Activated CD8-positive, alpha-beta memory T cell treated with anti-CD3 and anti-CD28 coated beads, Interleukin-2, amount 50 U/mL, for 1 hour (primary cell): Measurements from ENCODE around the gene ADGRF3.
"Not testable (repeated sequence)": the region's sequence is repeated elsewhere in the genome, so short reads cannot be mapped to it uniquely, and the experiment has no call there.

Experiments
- DNase-seq: peaks from one replicate; pipeline ENCODE4 v3.0.0-alpha.2; 2020; ENCODE audit errors: extremely low read depth

Gene ADGRF3

GRCh38 chr2:26316845-26317244 lies 29.7 kb downstream of the ADGRF3 start:
- no peak for DNase-seq

GRCh38 chr2:26316041-26316440 lies 30.5 kb downstream of the ADGRF3 start:
- DNase-seq = no peak

GRCh38 chr2:26314243-26314642 lies 32.3 kb downstream of the ADGRF3 start:
- DNase-seq = no peak

- no peak for DNase-seq
These were observed 33.1 kb downstream of the ADGRF3 start for GRCh38 chr2:26313446-26313845.

GRCh38 chr2:26312471-26312870 lies 34.1 kb downstream of the ADGRF3 start:
- no peak for DNase-seq

- DNase-seq = no peak
These were observed 36.7 kb downstream of the ADGRF3 start for GRCh38 chr2:26309921-26310320.

GRCh38 chr2:26305540-26305939 lies 41.0 kb downstream of the ADGRF3 start:
- DNase-seq = no peak

- DNase-seq = not testable (repeated sequence)
These were observed 41.5 kb downstream of the ADGRF3 start for GRCh38 chr2:26305094-26305493.

- no peak for DNase-seq
These were observed 43.7 kb downstream of the ADGRF3 start for GRCh38 chr2:26302846-26303245.

GRCh38 chr2:26300234-26300925 lies 46.2 kb downstream of the ADGRF3 start:
- no peak for DNase-seq

GRCh38 chr2:26299471-26300101 lies 47.0 kb downstream of the ADGRF3 start:
- no peak for DNase-seq

- no peak for DNase-seq
These were observed 47.8 kb downstream of the ADGRF3 start for GRCh38 chr2:26298638-26299393.

GRCh38 chr2:26298286-26298637 lies 48.3 kb downstream of the ADGRF3 start:
- no peak for DNase-seq

GRCh38 chr2:26297061-26297460 lies 49.5 kb downstream of the ADGRF3 start:
- DNase-seq = no peak

- DNase-seq = no peak
These were observed 51.1 kb downstream of the ADGRF3 start for GRCh38 chr2:26295511-26295910.

GRCh38 chr2:26292646-26293045 lies 53.9 kb downstream of the ADGRF3 start:
- no peak for DNase-seq

GRCh38 chr2:26290001-26290400 lies 56.6 kb downstream of the ADGRF3 start:
- DNase-seq = no peak

GRCh38 chr2:26285931-26286330 lies 60.7 kb downstream of the ADGRF3 start:
- DNase-seq = no peak

GRCh38 chr2:26284132-26284531 lies 62.5 kb downstream of the ADGRF3 start:
- no peak for DNase-seq

- no peak for DNase-seq
These were observed 63.0 kb downstream of the ADGRF3 start for GRCh38 chr2:26283606-26284005.

GRCh38 chr2:26281226-26281625 lies 65.4 kb downstream of the ADGRF3 start:
- no peak for DNase-seq

- DNase-seq = no peak
These were observed 66.7 kb downstream of the ADGRF3 start for GRCh38 chr2:26279886-26280285.
